ENCODE measurements around the gene FLNB.

FLNB gene

GRCh38 chr3:58107597-58107996 is 99.4 kb downstream of the FLNB start:
- H3K27me3 ChIP-seq (ENCODE audit: control insufficient read depth in 1 of 2, insufficient read depth in 2 of 2, low read length in 2 of 2): no peaks in the 10 kb centered on the region
- H3K36me3 ChIP-seq (ENCODE audit: insufficient read depth, low read length): peaks cover 83% of the 10 kb centered on the region
- peak overlapping the region; percentile 25 for H3K27ac ChIP-seq (ENCODE audit: low read depth, low read length)
- peaks cover 27% of the 10 kb centered on the region for H3K4me1 ChIP-seq (ENCODE audit: insufficient read depth, low read length)
- H3K9ac ChIP-seq (ENCODE audit: low read length): no peak overlapping the region
- H3K9me3 ChIP-seq (ENCODE audit: low read length): no peaks in the 10 kb centered on the region
- no peak overlapping the region for H3K4me3 ChIP-seq (ENCODE audit: low read depth in 1 of 2, low read length in 2 of 2)

GRCh38 chr3:58109752-58110151 is 101.5 kb downstream of the FLNB start:
- no peaks in the 10 kb centered on the region for H3K27me3 ChIP-seq (ENCODE audit: control insufficient read depth in 1 of 2, insufficient read depth in 2 of 2, low read length in 2 of 2)
- no peak overlapping the region for H3K9ac ChIP-seq (ENCODE audit: low read length)
- no peaks in the 10 kb centered on the region for H3K9me3 ChIP-seq (ENCODE audit: low read length)
- H3K4me1 ChIP-seq (ENCODE audit: insufficient read depth, low read length): peaks cover 5% of the 10 kb centered on the region
- peaks cover 87% of the 10 kb centered on the region for H3K36me3 ChIP-seq (ENCODE audit: insufficient read depth, low read length)
- no peak overlapping the region for H3K27ac ChIP-seq (ENCODE audit: low read depth, low read length)
- H3K4me3 ChIP-seq (ENCODE audit: low read depth in 1 of 2, low read length in 2 of 2): no peak overlapping the region

GRCh38 chr3:58111513-58112184 is 103.4 kb downstream of the FLNB start:
- Histone ChIP-seq H3K36me3 (ENCODE audit: insufficient read depth, low read length) (peaks cover 80% of the 10 kb centered on the region), H3K4me1 (ENCODE audit: insufficient read depth, low read length) (peaks cover 12% of the 10 kb centered on the region), H3K27me3 (ENCODE audit: control insufficient read depth in 1 of 2, insufficient read depth in 2 of 2, low read length in 2 of 2) (no peaks in the 10 kb centered on the region), H3K9me3 (ENCODE audit: low read length) (no peaks in the 10 kb centered on the region), H3K4me3 (ENCODE audit: low read depth in 1 of 2, low read length in 2 of 2) (no peak overlapping the region), H3K27ac (ENCODE audit: low read depth, low read length) (no peak overlapping the region), H3K9ac (ENCODE audit: low read length) (no peak overlapping the region)

GRCh38 chr3:58112185-58112535 is 103.9 kb downstream of the FLNB start:
- H3K4me1 ChIP-seq (ENCODE audit: insufficient read depth, low read length): peaks cover 17% of the 10 kb centered on the region
- H3K4me3 ChIP-seq (ENCODE audit: low read depth in 1 of 2, low read length in 2 of 2): no peak overlapping the region
- no peak overlapping the region for H3K27ac ChIP-seq (ENCODE audit: low read depth, low read length)
- peaks cover 75% of the 10 kb centered on the region for H3K36me3 ChIP-seq (ENCODE audit: insufficient read depth, low read length)
- H3K27me3 ChIP-seq (ENCODE audit: control insufficient read depth in 1 of 2, insufficient read depth in 2 of 2, low read length in 2 of 2): no peaks in the 10 kb centered on the region
- no peak overlapping the region for H3K9ac ChIP-seq (ENCODE audit: low read length)
- H3K9me3 ChIP-seq (ENCODE audit: low read length): no peaks in the 10 kb centered on the region

GRCh38 chr3:58115175-58115574 is 107.0 kb downstream of the FLNB start:
- peaks cover 45% of the 10 kb centered on the region for H3K4me1 ChIP-seq (ENCODE audit: insufficient read depth, low read length)

GRCh38 chr3:58116161-58116955 is 108.1 kb downstream of the FLNB start:
- H3K27me3 ChIP-seq (ENCODE audit: control insufficient read depth in 1 of 2, insufficient read depth in 2 of 2, low read length in 2 of 2): no peaks in the 10 kb centered on the region
- H3K4me1 ChIP-seq (ENCODE audit: insufficient read depth, low read length): peaks cover 50% of the 10 kb centered on the region
- peaks cover 72% of the 10 kb centered on the region for H3K36me3 ChIP-seq (ENCODE audit: insufficient read depth, low read length)
- no peaks in the 10 kb centered on the region for H3K9me3 ChIP-seq (ENCODE audit: low read length)
- no peak overlapping the region for H3K27ac ChIP-seq (ENCODE audit: low read depth, low read length)
- no peak overlapping the region for H3K4me3 ChIP-seq (ENCODE audit: low read depth in 1 of 2, low read length in 2 of 2)
- no peak overlapping the region for H3K9ac ChIP-seq (ENCODE audit: low read length)

More at GRCh38 chr3:58115175-58115574, 107.0 kb downstream of the FLNB start:
- Histone ChIP-seq H3K27ac (ENCODE audit: low read depth, low read length) (no peak overlapping the region), H3K36me3 (ENCODE audit: insufficient read depth, low read length) (peaks cover 68% of the 10 kb centered on the region), H3K27me3 (ENCODE audit: control insufficient read depth in 1 of 2, insufficient read depth in 2 of 2, low read length in 2 of 2) (no peaks in the 10 kb centered on the region), H3K9ac (ENCODE audit: low read length) (no peak overlapping the region), H3K9me3 (ENCODE audit: low read length) (no peaks in the 10 kb centered on the region), H3K4me3 (ENCODE audit: low read depth in 1 of 2, low read length in 2 of 2) (no peak overlapping the region)

- H3K9me3 ChIP-seq (ENCODE audit: low read length): no peaks in the 10 kb centered on the region
- H3K4me1 ChIP-seq (ENCODE audit: insufficient read depth, low read length): peaks cover 50% of the 10 kb centered on the region
- H3K9ac ChIP-seq (ENCODE audit: low read length): no peak overlapping the region
- H3K4me3 ChIP-seq (ENCODE audit: low read depth in 1 of 2, low read length in 2 of 2): no peak overlapping the region
- peak overlapping the region; percentile 65 for H3K27ac ChIP-seq (ENCODE audit: low read depth, low read length)
- H3K27me3 ChIP-seq (ENCODE audit: control insufficient read depth in 1 of 2, insufficient read depth in 2 of 2, low read length in 2 of 2): no peaks in the 10 kb centered on the region
- H3K36me3 ChIP-seq (ENCODE audit: insufficient read depth, low read length): peaks cover 69% of the 10 kb centered on the region
These were observed 108.8 kb downstream of the FLNB start for GRCh38 chr3:58116985-58117384.

GRCh38 chr3:58117561-58118181 is 109.4 kb downstream of the FLNB start:
- Histone ChIP-seq H3K36me3 (ENCODE audit: insufficient read depth, low read length) (peaks cover 67% of the 10 kb centered on the region), H3K27me3 (ENCODE audit: control insufficient read depth in 1 of 2, insufficient read depth in 2 of 2, low read length in 2 of 2) (no peaks in the 10 kb centered on the region), H3K9ac (ENCODE audit: low read length) (peak overlapping the region; percentile 2), H3K4me1 (ENCODE audit: insufficient read depth, low read length) (peaks cover 50% of the 10 kb centered on the region), H3K9me3 (ENCODE audit: low read length) (no peaks in the 10 kb centered on the region), H3K27ac (ENCODE audit: low read depth, low read length) (peak overlapping the region; percentile 65), H3K4me3 (ENCODE audit: low read depth in 1 of 2, low read length in 2 of 2) (peak overlapping the region in 1 of 2 donors; percentile 3)

GRCh38 chr3:58119186-58119585 is 111.0 kb downstream of the FLNB start:
- H3K36me3 ChIP-seq (ENCODE audit: insufficient read depth, low read length): peaks cover 70% of the 10 kb centered on the region
- no peaks in the 10 kb centered on the region for H3K9me3 ChIP-seq (ENCODE audit: low read length)
- no peak overlapping the region for H3K27ac ChIP-seq (ENCODE audit: low read depth, low read length)
- H3K4me1 ChIP-seq (ENCODE audit: insufficient read depth, low read length): peaks cover 50% of the 10 kb centered on the region
- H3K27me3 ChIP-seq (ENCODE audit: control insufficient read depth in 1 of 2, insufficient read depth in 2 of 2, low read length in 2 of 2): no peaks in the 10 kb centered on the region
- H3K4me3 ChIP-seq (ENCODE audit: low read depth in 1 of 2, low read length in 2 of 2): no peak overlapping the region
- H3K9ac ChIP-seq (ENCODE audit: low read length): no peak overlapping the region

- Histone ChIP-seq H3K9me3 (ENCODE audit: low read length) (no peaks in the 10 kb centered on the region), H3K27me3 (ENCODE audit: control insufficient read depth in 1 of 2, insufficient read depth in 2 of 2, low read length in 2 of 2) (no peaks in the 10 kb centered on the region), H3K9ac (ENCODE audit: low read length) (no peak overlapping the region), H3K4me1 (ENCODE audit: insufficient read depth, low read length) (peaks cover 50% of the 10 kb centered on the region), H3K36me3 (ENCODE audit: insufficient read depth, low read length) (peaks cover 68% of the 10 kb centered on the region), H3K27ac (ENCODE audit: low read depth, low read length) (peak overlapping the region; percentile 63), H3K4me3 (ENCODE audit: low read depth in 1 of 2, low read length in 2 of 2) (no peak overlapping the region)
These were observed 112.0 kb downstream of the FLNB start for GRCh38 chr3:58120075-58120812.

GRCh38 chr3:58121183-58121582 is 113.0 kb downstream of the FLNB start:
- Histone ChIP-seq H3K9ac (ENCODE audit: low read length) (no peak overlapping the region), H3K27ac (ENCODE audit: low read depth, low read length) (no peak overlapping the region), H3K36me3 (ENCODE audit: insufficient read depth, low read length) (peaks cover 73% of the 10 kb centered on the region), H3K4me3 (ENCODE audit: low read depth in 1 of 2, low read length in 2 of 2) (no peak overlapping the region), H3K4me1 (ENCODE audit: insufficient read depth, low read length) (peaks cover 43% of the 10 kb centered on the region), H3K9me3 (ENCODE audit: low read length) (no peaks in the 10 kb centered on the region), H3K27me3 (ENCODE audit: control insufficient read depth in 1 of 2, insufficient read depth in 2 of 2, low read length in 2 of 2) (no peaks in the 10 kb centered on the region)
